ENCODE results near the gene USP12.

DNA sequence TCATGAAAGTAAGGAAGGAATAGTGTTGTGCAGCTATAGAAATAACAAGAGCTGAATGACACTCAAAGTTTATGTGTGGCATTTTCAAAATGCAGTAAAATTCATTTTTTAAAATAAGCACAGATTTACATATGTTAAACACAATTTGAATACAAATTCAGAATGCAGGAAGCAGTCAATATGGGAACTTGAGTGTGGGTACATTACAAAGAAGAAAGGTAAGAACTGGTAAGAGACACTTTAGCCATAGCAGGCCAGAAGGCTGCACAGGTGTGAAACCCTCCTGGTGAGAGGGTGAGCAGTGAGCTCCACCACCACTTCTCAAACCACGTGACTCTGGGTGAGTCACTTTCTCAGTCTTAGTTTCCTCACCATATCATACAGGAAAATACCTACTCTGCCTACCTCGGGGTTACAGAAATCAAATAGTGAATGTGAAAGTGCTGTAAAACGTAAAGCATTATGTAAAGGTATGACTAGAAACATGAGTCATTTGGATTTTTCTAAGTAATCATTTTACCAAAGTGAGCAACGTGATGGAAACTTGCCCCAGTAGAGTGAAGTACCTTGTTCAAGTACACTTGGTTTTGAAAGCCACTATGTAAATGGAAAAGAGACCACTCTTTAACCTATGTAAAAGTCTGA is 40.5 kb downstream of the USP12 start:
- TF ChIP-seq, protein P1, sequence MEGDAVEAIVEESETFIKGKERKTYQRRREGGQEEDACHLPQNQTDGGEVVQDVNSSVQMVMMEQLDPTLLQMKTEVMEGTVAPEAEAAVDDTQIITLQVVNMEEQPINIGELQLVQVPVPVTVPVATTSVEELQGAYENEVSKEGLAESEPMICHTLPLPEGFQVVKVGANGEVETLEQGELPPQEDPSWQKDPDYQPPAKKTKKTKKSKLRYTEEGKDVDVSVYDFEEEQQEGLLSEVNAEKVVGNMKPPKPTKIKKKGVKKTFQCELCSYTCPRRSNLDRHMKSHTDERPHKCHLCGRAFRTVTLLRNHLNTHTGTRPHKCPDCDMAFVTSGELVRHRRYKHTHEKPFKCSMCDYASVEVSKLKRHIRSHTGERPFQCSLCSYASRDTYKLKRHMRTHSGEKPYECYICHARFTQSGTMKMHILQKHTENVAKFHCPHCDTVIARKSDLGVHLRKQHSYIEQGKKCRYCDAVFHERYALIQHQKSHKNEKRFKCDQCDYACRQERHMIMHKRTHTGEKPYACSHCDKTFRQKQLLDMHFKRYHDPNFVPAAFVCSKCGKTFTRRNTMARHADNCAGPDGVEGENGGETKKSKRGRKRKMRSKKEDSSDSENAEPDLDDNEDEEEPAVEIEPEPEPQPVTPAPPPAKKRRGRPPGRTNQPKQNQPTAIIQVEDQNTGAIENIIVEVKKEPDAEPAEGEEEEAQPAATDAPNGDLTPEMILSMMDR (IDR thresholded peaks at IDR 0.05; ENCODE audit: insufficient read depth, low read length), result no peak
- TF ChIP-seq, protein P2, sequence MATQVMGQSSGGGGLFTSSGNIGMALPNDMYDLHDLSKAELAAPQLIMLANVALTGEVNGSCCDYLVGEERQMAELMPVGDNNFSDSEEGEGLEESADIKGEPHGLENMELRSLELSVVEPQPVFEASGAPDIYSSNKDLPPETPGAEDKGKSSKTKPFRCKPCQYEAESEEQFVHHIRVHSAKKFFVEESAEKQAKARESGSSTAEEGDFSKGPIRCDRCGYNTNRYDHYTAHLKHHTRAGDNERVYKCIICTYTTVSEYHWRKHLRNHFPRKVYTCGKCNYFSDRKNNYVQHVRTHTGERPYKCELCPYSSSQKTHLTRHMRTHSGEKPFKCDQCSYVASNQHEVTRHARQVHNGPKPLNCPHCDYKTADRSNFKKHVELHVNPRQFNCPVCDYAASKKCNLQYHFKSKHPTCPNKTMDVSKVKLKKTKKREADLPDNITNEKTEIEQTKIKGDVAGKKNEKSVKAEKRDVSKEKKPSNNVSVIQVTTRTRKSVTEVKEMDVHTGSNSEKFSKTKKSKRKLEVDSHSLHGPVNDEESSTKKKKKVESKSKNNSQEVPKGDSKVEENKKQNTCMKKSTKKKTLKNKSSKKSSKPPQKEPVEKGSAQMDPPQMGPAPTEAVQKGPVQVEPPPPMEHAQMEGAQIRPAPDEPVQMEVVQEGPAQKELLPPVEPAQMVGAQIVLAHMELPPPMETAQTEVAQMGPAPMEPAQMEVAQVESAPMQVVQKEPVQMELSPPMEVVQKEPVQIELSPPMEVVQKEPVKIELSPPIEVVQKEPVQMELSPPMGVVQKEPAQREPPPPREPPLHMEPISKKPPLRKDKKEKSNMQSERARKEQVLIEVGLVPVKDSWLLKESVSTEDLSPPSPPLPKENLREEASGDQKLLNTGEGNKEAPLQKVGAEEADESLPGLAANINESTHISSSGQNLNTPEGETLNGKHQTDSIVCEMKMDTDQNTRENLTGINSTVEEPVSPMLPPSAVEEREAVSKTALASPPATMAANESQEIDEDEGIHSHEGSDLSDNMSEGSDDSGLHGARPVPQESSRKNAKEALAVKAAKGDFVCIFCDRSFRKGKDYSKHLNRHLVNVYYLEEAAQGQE (IDR thresholded peaks at IDR 0.05; ENCODE audit: insufficient replicate concordance, low read depth), result no peak
- TF ChIP-seq POLR2AphosphoS5 (IDR thresholded peaks at IDR 0.05; ENCODE audit: low read depth), result no peak

Measured in HL-60 (cell line).